WTC11 (cell line): Measurements from ENCODE around the gene LMOD1. TPM values are rescaled to one million over a fixed set of nuclear protein-coding genes. Genes with fewer than 3 reads are reported as not detected.

Experiments used
- AFF4 ChIP-seq: sonication (generic); formaldehyde crosslinking; IDR thresholded peaks from 2 replicates; pipeline ENCODE4 v1.8.1; 2023; ENCODE audit warnings: mild to moderate bottlenecking, missing genetic modification reagents, borderline replicate concordance
- ATF6 ChIP-seq: sonication (generic); formaldehyde crosslinking; IDR thresholded peaks from 2 replicates; pipeline ENCODE4 v1.8.1; 2023; ENCODE audit warnings: mild to moderate bottlenecking, missing genetic modification reagents
- CBFB ChIP-seq: sonication (generic); formaldehyde crosslinking; IDR thresholded peaks from 2 replicates; pipeline ENCODE4 v1.8.1; 2022; ENCODE audit warnings: mild to moderate bottlenecking, low read depth, missing genetic modification reagents
- CDX4 ChIP-seq: fragments of 250-450 bp; sonication (Bioruptor Pico); IDR thresholded peaks from 2 replicates; pipeline ENCODE4 v1.9.0; 2021; ENCODE audit warnings: moderate library complexity, mild to moderate bottlenecking, inconsistent platforms, borderline replicate concordance
- CREB1 ChIP-seq: sonication (generic); formaldehyde crosslinking; IDR thresholded peaks from 2 replicates; pipeline ENCODE4 v1.8.0; 2023; ENCODE audit warnings: mild to moderate bottlenecking, missing genetic modification reagents
- E2F1 ChIP-seq: sonication (generic); formaldehyde crosslinking; IDR thresholded peaks from 2 replicates; pipeline ENCODE4 v1.8.0; 2022; ENCODE audit warnings: mild to moderate bottlenecking, missing genetic modification reagents
- ETV6 ChIP-seq: sonication (generic); formaldehyde crosslinking; IDR thresholded peaks from 2 replicates; pipeline ENCODE4 v1.8.1; 2022; ENCODE audit warnings: mild to moderate bottlenecking, missing genetic modification reagents
- FOXP1 ChIP-seq: sonication (generic); formaldehyde crosslinking; IDR thresholded peaks from 2 replicates; pipeline ENCODE4 v1.8.0; 2022; ENCODE audit warnings: missing genetic modification reagents, mild to moderate bottlenecking, moderate library complexity, borderline replicate concordance
- GTF2I ChIP-seq: fragments of 250-450 bp; sonication (Bioruptor Pico); conservative IDR thresholded peaks from 2 replicates; pipeline ENCODE4 v1.4.0; 2021; ENCODE audit warnings: mild to moderate bottlenecking
- IRF2 ChIP-seq: sonication (generic); formaldehyde crosslinking; IDR thresholded peaks from 2 replicates; pipeline ENCODE4 v1.8.0; 2022; ENCODE audit warnings: low read depth, missing genetic modification reagents, borderline replicate concordance
- JAZF1 ChIP-seq: fragments of 250-450 bp; sonication (Bioruptor Pico); IDR thresholded peaks from 2 replicates; pipeline ENCODE4 v1.9.0; 2021; ENCODE audit warnings: moderate library complexity, mild to moderate bottlenecking, inconsistent platforms
- JUN ChIP-seq: sonication (generic); formaldehyde crosslinking; IDR thresholded peaks from 2 replicates; pipeline ENCODE4 v1.8.0; 2023; ENCODE audit warnings: mild to moderate bottlenecking, missing genetic modification reagents
- MAX ChIP-seq: sonication (generic); formaldehyde crosslinking; IDR thresholded peaks from 2 replicates; pipeline ENCODE4 v1.8.0; 2022; ENCODE audit warnings: mild to moderate bottlenecking, missing genetic modification reagents
- NFATC4 ChIP-seq: fragments of 250-450 bp; sonication (Bioruptor Pico); IDR thresholded peaks from 2 replicates; pipeline ENCODE4 v1.9.0; 2021; ENCODE audit warnings: mild to moderate bottlenecking
- NFE2L1 ChIP-seq: sonication (generic); formaldehyde crosslinking; IDR thresholded peaks from 2 replicates; pipeline ENCODE4 v1.8.1; 2023; ENCODE audit warnings: missing genetic modification reagents
- OVOL2 ChIP-seq: fragments of 250-450 bp; sonication (Bioruptor Pico); IDR thresholded peaks from 2 replicates; pipeline ENCODE4 v1.9.0; 2021; ENCODE audit warnings: mild to moderate bottlenecking, borderline replicate concordance
- PRRX2 ChIP-seq: fragments of 250-450 bp; sonication (Bioruptor Pico); IDR thresholded peaks from 2 replicates; pipeline ENCODE4 v1.8.0; 2021; ENCODE audit warnings: mild to moderate bottlenecking
- TCF7 ChIP-seq: sonication (generic); formaldehyde crosslinking; IDR thresholded peaks from 2 replicates; pipeline ENCODE4 v1.8.0; 2022; ENCODE audit warnings: mild to moderate bottlenecking, low read depth, missing genetic modification reagents, moderate library complexity
- USF1 ChIP-seq: sonication (generic); formaldehyde crosslinking; IDR thresholded peaks from 2 replicates; pipeline ENCODE4 v1.8.0; 2022; ENCODE audit warnings: mild to moderate bottlenecking, missing genetic modification reagents
- USF2 ChIP-seq: sonication (generic); formaldehyde crosslinking; IDR thresholded peaks from 2 replicates; pipeline ENCODE4 v1.8.1; 2023; ENCODE audit warnings: mild to moderate bottlenecking, missing genetic modification reagents, moderate library complexity
- ZBTB43 ChIP-seq: sonication (generic); formaldehyde crosslinking; IDR thresholded peaks from 2 replicates; pipeline ENCODE4 v1.8.1; 2023; ENCODE audit warnings: mild to moderate bottlenecking, missing genetic modification reagents
- ZMAT4 ChIP-seq: fragments of 250-450 bp; sonication (Bioruptor Pico); IDR thresholded peaks from 2 replicates; pipeline ENCODE4 v1.9.0; 2021; ENCODE audit warnings: mild to moderate bottlenecking
- ZNF121 ChIP-seq: sonication (generic); formaldehyde crosslinking; IDR thresholded peaks from 2 replicates; pipeline ENCODE4 v1.8.0; 2023; ENCODE audit warnings: missing genetic modification reagents
- ZNF416 ChIP-seq: fragments of 250-450 bp; sonication (Bioruptor Pico); IDR thresholded peaks from 2 replicates; pipeline ENCODE4 v1.9.0; 2021; ENCODE audit warnings: mild to moderate bottlenecking, inconsistent platforms
- ZNF423 ChIP-seq: fragments of 250-450 bp; sonication (Bioruptor Pico); IDR thresholded peaks from 2 replicates; pipeline ENCODE4 v2.1.2; 2022; ENCODE audit warnings: mild to moderate bottlenecking, moderate library complexity
- ZNF671 ChIP-seq: fragments of 250-450 bp; sonication (Bioruptor Pico); IDR thresholded peaks from 2 replicates; pipeline ENCODE4 v1.8.0; 2021; ENCODE audit warnings: mild to moderate bottlenecking
- total RNA-seq: library from RNA; stranded (reverse); gene quantifications from 3 replicates; pipeline ENCODE4 v1.2.3, GENCODE V29; 2021

LMOD1 gene
- total RNA-seq, 1 experiment from 2014 or later: 1.5 TPM

GRCh38 chr1:201982623-201983379, 36.5 kb upstream of the LMOD1 start, which contains the start of gene RNPEP (continued):
- no peak for TF ChIP-seq ZNF121 (CRISPR knock-in tag)
- TF ChIP-seq ETV6 (CRISPR knock-in tag): peak; percentile 76; the same call in 1 of the 2 replicates
- TF ChIP-seq PRRX2 (CRISPR knock-in tag): no peak
- no peak for TF ChIP-seq NFATC4
- no peak for TF ChIP-seq OVOL2
- no peak for TF ChIP-seq TCF7 (CRISPR knock-in tag)
- TF ChIP-seq GTF2I (CRISPR knock-in tag): no peak
- TF ChIP-seq MAX (CRISPR knock-in tag): no peak
- TF ChIP-seq CDX4 (CRISPR knock-in tag): no peak
- no peak for TF ChIP-seq CREB1 (CRISPR knock-in tag)
- TF ChIP-seq ATF6: no peak
- no peak for TF ChIP-seq IRF2 (CRISPR knock-in tag)
- no peak for TF ChIP-seq AFF4 (CRISPR knock-in tag)
- TF ChIP-seq NFE2L1: peak; percentile 64; the same call in 1 of the 2 replicates
- no peak for TF ChIP-seq JAZF1 (CRISPR knock-in tag)
- no peak for TF ChIP-seq ZNF423 (CRISPR knock-in tag)
- TF ChIP-seq JUN: peak; percentile 75; the same call in 1 of the 2 replicates
- no peak for TF ChIP-seq ZMAT4
- no peak for TF ChIP-seq CBFB (CRISPR knock-in tag)
- no peak for TF ChIP-seq USF2 (CRISPR knock-in tag)
- TF ChIP-seq USF1: no peak
- TF ChIP-seq ZNF416 (CRISPR knock-in tag): no peak
- TF ChIP-seq ZBTB43 (CRISPR knock-in tag): peak; percentile 74; the same call in 1 of the 2 replicates
- TF ChIP-seq FOXP1 (CRISPR knock-in tag): peak; percentile 81
- no peak for TF ChIP-seq ZNF671 (CRISPR knock-in tag)
- TF ChIP-seq E2F1: no peak
